Sigmoid colon (tissue), 7 donors: ENCODE data around the gene SMYD3. TPM values are rescaled to one million over a fixed set of nuclear protein-coding genes. Genes with fewer than 3 reads are reported as not detected.

Experiments used
- DNase-seq: peaks from one replicate; pipeline ENCODE4 v3.0.0-alpha.2; 2019
- H3K27ac ChIP-seq, 4 donors: fragments of 200-600 bp; sonication (generic); one replicate each; pipeline ENCODE4 v1.5.1; 2016 to 2019; ENCODE audit warnings: mild to moderate bottlenecking in 1 of 4
- H3K27me3 ChIP-seq, 3 donors: fragments of 200-600 bp; sonication (generic); one replicate each; pipeline ENCODE4 v1.5.1; 2019; ENCODE audit warnings: mild to moderate bottlenecking in 1 of 3
- H3K36me3 ChIP-seq, 4 donors: fragments of 200-600 bp; sonication (generic); one replicate each; pipeline ENCODE4 v1.5.1; 2016 to 2019
- H3K4me1 ChIP-seq, 4 donors: fragments of 200-600 bp; sonication (generic); one replicate each; pipeline ENCODE4 v1.5.1; 2017 to 2019
- H3K4me3 ChIP-seq, 4 donors: fragments of 200-600 bp; sonication (generic); one replicate each; pipeline ENCODE4 v1.5.1; 2017 to 2019; ENCODE audit warnings: mild to moderate bottlenecking in 2 of 4, moderate library complexity in 1 of 4
- H3K9me3 ChIP-seq, 4 donors: fragments of 200-600 bp in 3 of 4; sonication (generic) in 3 of 4; one replicate each; pipeline versions ENCODE4 v1.5.1 to v1.6.1; 2013 to 2019
- CTCF ChIP-seq, 4 experiments: fragments of 450-650 bp in 3 of 4; fragments of 200-600 bp in 1 of 4; IDR thresholded peaks; one replicate each; pipeline ENCODE4 v1.5.1; 2016 to 2019; ENCODE audit warnings: antibody characterized with exemption in 4 of 4, mild to moderate bottlenecking in 3 of 4, moderate library complexity in 2 of 4
- EP300 ChIP-seq, 4 donors: sonication (generic); formaldehyde crosslinking; IDR thresholded peaks; one replicate each; pipeline ENCODE4 v1.6.1; 2017; ENCODE audit warnings: antibody characterized with exemption in 4 of 4
- POLR2A ChIP-seq, 2 donors: fragments of 450-650 bp; IDR thresholded peaks; one replicate each; pipeline ENCODE4 v1.6.1; 2016; ENCODE audit warnings: antibody characterized with exemption in 2 of 2, mild to moderate bottlenecking in 2 of 2, moderate library complexity in 2 of 2
- POLR2AphosphoS5 ChIP-seq, 4 donors: sonication (generic); formaldehyde crosslinking; IDR thresholded peaks; one replicate each; pipeline ENCODE4 v1.6.1; 2017; ENCODE audit warnings: antibody characterized with exemption in 4 of 4
- WGBS, 2 donors: extraction: QIAGEN DNeasy Blood & Tissue Kit; methylation state at CpG; one replicate each; pipeline ENCODE4 v1.1.7; 2013; 5-methylcytosine and 5-hydroxymethylcytosine counted together
- intact Hi-C: fragments of 100-400 bp; cut with DNase I; formaldehyde crosslinking; loops from one replicate; pipeline ENCODE4 v1.15.1; 2023
- polyA plus RNA-seq, 3 donors: library from polyadenylated mRNA; stranded (reverse); fragments of 200-250 nt; gene quantifications; one replicate each; pipeline ENCODE4 v1.2.3, GENCODE V29; 2013
- total RNA-seq, 4 donors: library from RNA; depleted of rRNA; stranded (reverse); fragments of >200 nt; gene quantifications; one replicate each; pipeline ENCODE4 v1.1.0, GENCODE V29; 2016
- donor health status: healthy with polysubstance abuse.
- donor health status: Bipolar disorder and iron deficiency.
- donor health status: healthy.

SMYD3 gene
- total and polyA plus RNA-seq, 7 donors = 8.7 to 23.8 (median 17.1) TPM

GRCh38 chr1:246203180-246203579 lies 303.9 kb downstream of the SMYD3 start:
- Histone ChIP-seq H3K4me1 (peaks cover 0 to 10% (median 0%) of the 10 kb centered on the region in 4 donors), H3K9me3 (no peaks in the 10 kb centered on the region), H3K36me3 (no peaks in the 10 kb centered on the region), H3K27ac (no peak overlapping the region), H3K4me3 (no peak overlapping the region), H3K27me3 (no peaks in the 10 kb centered on the region)
- no peak for DNase-seq
- no peak for TF ChIP-seq CTCF (IDR thresholded peaks at IDR 0.05)
- no peak for TF ChIP-seq POLR2AphosphoS5 (IDR thresholded peaks at IDR 0.05)
- TF ChIP-seq POLR2A (IDR thresholded peaks at IDR 0.05) = no peak
- no peak for TF ChIP-seq EP300 (IDR thresholded peaks at IDR 0.05)
- intact Hi-C loops = no loop called here
- 97 to 98% methylated on average over 6 of the region's 6 CpGs for WGBS, 2 donors

- intact Hi-C loops = no loop called here
- Histone ChIP-seq H3K27me3 (no peaks in the 10 kb centered on the region), H3K4me3 (no peak overlapping the region), H3K9me3 (no peaks in the 10 kb centered on the region), H3K27ac (no peak overlapping the region), H3K4me1 (peaks cover 0 to 10% (median 0%) of the 10 kb centered on the region in 4 donors), H3K36me3 (no peaks in the 10 kb centered on the region)
- WGBS, 2 donors = 91 to 94% methylated on average over 4 of the region's 4 CpGs
- no peak for DNase-seq
- TF ChIP-seq CTCF (IDR thresholded peaks at IDR 0.05) = no peak
- no peak for TF ChIP-seq POLR2AphosphoS5 (IDR thresholded peaks at IDR 0.05)
- no peak for TF ChIP-seq POLR2A (IDR thresholded peaks at IDR 0.05)
- no peak for TF ChIP-seq EP300 (IDR thresholded peaks at IDR 0.05)
Measured at GRCh38 chr1:246200738-246201137, 306.3 kb downstream of the SMYD3 start.

- H3K9me3 ChIP-seq = no peaks in the 10 kb centered on the region
- 88 to 91% methylated on average over 15 of the region's 15 CpGs for WGBS, 2 donors
- H3K36me3 ChIP-seq = no peaks in the 10 kb centered on the region
- DNase-seq = no peak
- no peak overlapping the region for H3K4me3 ChIP-seq
- no peak for TF ChIP-seq EP300 (IDR thresholded peaks at IDR 0.05)
- TF ChIP-seq POLR2A (IDR thresholded peaks at IDR 0.05) = no peak
- no peak for TF ChIP-seq CTCF (IDR thresholded peaks at IDR 0.05)
- TF ChIP-seq POLR2AphosphoS5 (IDR thresholded peaks at IDR 0.05) = no peak
- no peak overlapping the region for H3K27ac ChIP-seq
- intact Hi-C loops = no loop called here
- no peaks in the 10 kb centered on the region for H3K27me3 ChIP-seq
- H3K4me1 ChIP-seq = peaks cover 0 to 10% (median 0%) of the 10 kb centered on the region in 4 donors
Measured at GRCh38 chr1:246200225-246200624, 306.9 kb downstream of the SMYD3 start.

- Histone ChIP-seq H3K27ac (no peak overlapping the region), H3K9me3 (no peaks in the 10 kb centered on the region), H3K27me3 (no peaks in the 10 kb centered on the region), H3K4me3 (no peak overlapping the region), H3K36me3 (no peaks in the 10 kb centered on the region), H3K4me1 (peaks cover 0 to 10% (median 0%) of the 10 kb centered on the region in 4 donors)
- intact Hi-C loops = no loop called here
- DNase-seq = no peak
- 85 to 86% methylated on average over 4 of the region's 4 CpGs for WGBS, 2 donors
- TF ChIP-seq POLR2AphosphoS5 (IDR thresholded peaks at IDR 0.05) (no peak), EP300 (IDR thresholded peaks at IDR 0.05) (no peak), CTCF (IDR thresholded peaks at IDR 0.05) (no peak), POLR2A (IDR thresholded peaks at IDR 0.05) (no peak)
Measured at GRCh38 chr1:246199086-246199645, 307.9 kb downstream of the SMYD3 start.
